DOHH2 (cell line): Measurements from ENCODE around the gene CBL.

ENCODE experiments used
- H3F3A ChIP-seq: fragments of 200-600 bp; sonication (generic), shearing (Covaris generic); 2 replicates; pipeline ENCODE4 v1.6.0; 2016; ENCODE audit warnings: antibody characterized with exemption, mild to moderate bottlenecking; ENCODE audit not compliant: control insufficient read depth, insufficient read depth
- H3K27ac ChIP-seq: fragments of 200-600 bp; sonication (generic); 2 replicates; pipeline ENCODE4 v1.5.1; 2014; ENCODE audit warnings: low read depth, mild to moderate bottlenecking, low read length, moderate library complexity
- H3K27me3 ChIP-seq: fragments of 200-600 bp; sonication (generic); 2 replicates; pipeline ENCODE4 v1.6.1; 2014; ENCODE audit warnings: mild to moderate bottlenecking, low read length, mixed read lengths; ENCODE audit not compliant: control insufficient read depth
- H3K36me3 ChIP-seq: fragments of 200-600 bp; sonication (generic); 2 replicates; pipeline ENCODE4 v1.6.1; 2014; ENCODE audit warnings: mild to moderate bottlenecking, low read length, moderate library complexity, mixed read lengths; ENCODE audit not compliant: control insufficient read depth
- H3K4me1 ChIP-seq: fragments of 200-600 bp; sonication (generic); 2 replicates; pipeline ENCODE4 v1.6.1; 2014; ENCODE audit warnings: mild to moderate bottlenecking, low read length, mixed read lengths; ENCODE audit not compliant: control insufficient read depth
- H3K4me2 ChIP-seq: fragments of 200-600 bp; sonication (generic); 2 replicates; pipeline ENCODE4 v1.6.0; 2014; ENCODE audit warnings: mild to moderate bottlenecking, low read length, moderate library complexity
- H3K4me3 ChIP-seq: fragments of 200-600 bp; sonication (generic); 2 replicates; pipeline ENCODE4 v1.5.1; 2014; ENCODE audit warnings: mild to moderate bottlenecking, low read length, mixed read lengths
- H3K79me2 ChIP-seq: fragments of 200-600 bp; sonication (generic); 2 replicates; pipeline ENCODE4 v1.6.1; 2014; ENCODE audit warnings: mild to moderate bottlenecking, low read length, mixed read lengths; ENCODE audit not compliant: control insufficient read depth
- H3K9me2 ChIP-seq: fragments of 200-600 bp; sonication (generic); replicated peaks from 2 replicates; pipeline ENCODE4 v1.6.1; 2014; ENCODE audit warnings: mild to moderate bottlenecking, low read length, mixed read lengths; ENCODE audit not compliant: control insufficient read depth
- H3K9me3 ChIP-seq: fragments of 200-600 bp; sonication (generic); 2 replicates; pipeline ENCODE4 v1.6.1; 2014; ENCODE audit warnings: antibody characterized with exemption, low read length, mixed read lengths; ENCODE audit not compliant: control insufficient read depth, insufficient read depth
- H4K20me1 ChIP-seq: fragments of 200-600 bp; sonication (generic); 2 replicates; pipeline ENCODE4 v1.6.0; 2014; ENCODE audit warnings: low read depth, mild to moderate bottlenecking, antibody characterized with exemption, low read length, moderate library complexity; ENCODE audit not compliant: control insufficient read depth, insufficient read depth
- EZH2phosphoT487 ChIP-seq: fragments of 200-600 bp; sonication (generic); IDR thresholded peaks from 2 replicates; pipeline ENCODE4 v1.6.1; 2017; ENCODE audit warnings: borderline replicate concordance, mild to moderate bottlenecking, antibody characterized with exemption, low read length, moderate library complexity, mixed read lengths
- TF ChIP-seq, protein P1 (sequence below): fragments of 200-600 bp; sonication (generic); IDR thresholded peaks from one replicate; pipeline ENCODE4 v1.5.1; 2014; ENCODE audit warnings: antibody characterized with exemption, mild to moderate bottlenecking, low read depth, low read length; ENCODE audit not compliant: poor library complexity, severe bottlenecking

Gene CBL

DNA sequence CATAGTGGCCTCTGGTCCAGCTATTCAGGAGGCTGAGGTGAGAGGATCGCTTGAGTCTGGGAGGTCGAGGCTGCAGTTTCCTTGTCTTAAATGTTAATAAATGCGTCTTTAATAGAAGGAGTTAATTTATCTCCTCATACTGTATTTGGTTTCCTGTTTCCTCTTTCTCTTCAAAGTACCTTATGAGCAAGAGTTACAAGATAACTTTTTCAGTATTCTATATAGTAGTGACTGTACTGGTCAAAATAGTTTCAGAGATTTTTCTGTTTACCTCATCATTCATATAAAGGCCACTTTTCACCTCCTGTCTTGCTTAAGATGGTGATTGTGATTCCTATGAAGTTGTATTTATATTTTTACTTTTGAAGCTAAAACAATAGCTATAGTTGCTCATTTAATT is 59.9 kb downstream of the CBL start:
- Histone ChIP-seq H3K9me2 (no peaks in the 10 kb centered on the region), H3K9me3 (no peaks in the 10 kb centered on the region), H3K36me3 (no peaks in the 10 kb centered on the region), H3K4me1 (peaks cover 51% of the 10 kb centered on the region), H3F3A (peaks cover 12% of the 10 kb centered on the region), H3K79me2 (peaks cover 75% of the 10 kb centered on the region), H3K4me3 (no peak overlapping the region), H4K20me1 (peaks cover 14% of the 10 kb centered on the region; the same call in 1 of the 2 replicates), H3K27ac (no peak overlapping the region), H3K27me3 (no peaks in the 10 kb centered on the region), H3K4me2 (no peak overlapping the region)
- TF ChIP-seq, protein P1, sequence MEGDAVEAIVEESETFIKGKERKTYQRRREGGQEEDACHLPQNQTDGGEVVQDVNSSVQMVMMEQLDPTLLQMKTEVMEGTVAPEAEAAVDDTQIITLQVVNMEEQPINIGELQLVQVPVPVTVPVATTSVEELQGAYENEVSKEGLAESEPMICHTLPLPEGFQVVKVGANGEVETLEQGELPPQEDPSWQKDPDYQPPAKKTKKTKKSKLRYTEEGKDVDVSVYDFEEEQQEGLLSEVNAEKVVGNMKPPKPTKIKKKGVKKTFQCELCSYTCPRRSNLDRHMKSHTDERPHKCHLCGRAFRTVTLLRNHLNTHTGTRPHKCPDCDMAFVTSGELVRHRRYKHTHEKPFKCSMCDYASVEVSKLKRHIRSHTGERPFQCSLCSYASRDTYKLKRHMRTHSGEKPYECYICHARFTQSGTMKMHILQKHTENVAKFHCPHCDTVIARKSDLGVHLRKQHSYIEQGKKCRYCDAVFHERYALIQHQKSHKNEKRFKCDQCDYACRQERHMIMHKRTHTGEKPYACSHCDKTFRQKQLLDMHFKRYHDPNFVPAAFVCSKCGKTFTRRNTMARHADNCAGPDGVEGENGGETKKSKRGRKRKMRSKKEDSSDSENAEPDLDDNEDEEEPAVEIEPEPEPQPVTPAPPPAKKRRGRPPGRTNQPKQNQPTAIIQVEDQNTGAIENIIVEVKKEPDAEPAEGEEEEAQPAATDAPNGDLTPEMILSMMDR: no peak
- TF ChIP-seq EZH2phosphoT487: no peak

DNA sequence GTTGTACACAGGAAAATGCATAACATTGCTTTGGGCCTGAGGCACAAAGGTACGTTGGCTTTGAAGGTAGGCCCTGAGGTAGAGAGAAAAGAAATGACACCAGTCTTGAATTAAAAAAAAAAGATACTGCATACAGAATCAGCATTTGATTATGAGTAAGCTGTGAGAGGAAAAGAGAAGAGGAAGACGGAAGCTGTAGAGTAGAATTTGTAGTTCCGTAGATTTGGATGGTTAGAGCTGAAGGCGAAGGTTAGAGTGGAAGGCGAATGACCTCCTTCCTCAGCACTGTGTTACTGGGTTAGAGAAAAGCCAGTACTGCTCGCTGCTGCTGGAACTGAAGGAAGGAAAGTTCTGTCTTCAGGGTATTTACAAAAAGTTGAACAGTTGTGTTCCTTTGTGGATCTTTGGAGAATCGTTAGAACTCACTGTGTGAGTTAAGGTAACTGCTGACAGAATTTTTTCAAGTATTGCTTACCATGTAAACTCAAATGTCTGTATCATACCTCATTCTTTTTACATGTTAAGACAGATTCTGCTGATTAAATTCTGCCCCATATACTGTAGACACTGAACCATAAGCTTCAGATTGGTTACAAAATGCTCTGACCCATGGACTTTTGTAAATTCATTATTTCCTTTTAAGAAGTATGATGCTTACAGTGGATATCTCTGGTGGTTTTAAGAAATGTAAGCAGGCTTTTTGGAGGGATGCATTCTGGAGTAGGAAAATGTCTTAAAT is 60.5 kb downstream of the CBL start:
- Histone ChIP-seq H3K9me3 (no peaks in the 10 kb centered on the region), H3K4me1 (peaks cover 45% of the 10 kb centered on the region), H3F3A (peaks cover 13% of the 10 kb centered on the region), H3K9me2 (no peaks in the 10 kb centered on the region), H4K20me1 (peaks cover 14% of the 10 kb centered on the region; the same call in 1 of the 2 replicates), H3K27me3 (no peaks in the 10 kb centered on the region), H3K4me3 (no peak overlapping the region), H3K79me2 (peaks cover 68% of the 10 kb centered on the region), H3K27ac (no peak overlapping the region), H3K36me3 (no peaks in the 10 kb centered on the region), H3K4me2 (no peak overlapping the region)
- TF ChIP-seq, protein P1: no peak
- TF ChIP-seq EZH2phosphoT487: no peak

DNA sequence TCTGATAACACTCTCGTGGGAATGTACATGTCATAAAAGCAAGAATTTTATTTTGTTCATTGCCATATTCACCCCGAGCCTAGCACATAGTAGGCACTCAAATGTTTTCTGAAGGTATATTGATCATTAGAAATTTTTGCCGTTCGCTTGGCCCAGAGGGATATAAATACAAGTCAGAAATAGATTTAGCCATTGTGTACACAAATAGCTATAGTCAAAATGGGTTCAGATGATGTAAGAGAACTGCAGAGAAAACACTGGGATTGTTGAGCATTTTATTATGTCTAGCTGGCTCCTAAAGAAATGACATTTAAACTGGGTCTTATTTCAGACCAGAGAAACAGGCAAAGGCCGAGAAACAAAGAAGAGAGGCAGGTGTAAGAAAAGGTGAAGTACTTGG is 61.5 kb downstream of the CBL start:
- peaks cover 14% of the 10 kb centered on the region; the same call in 1 of the 2 replicates for H4K20me1 ChIP-seq
- no peak for TF ChIP-seq EZH2phosphoT487
- TF ChIP-seq, protein P1: no peak
- H3K4me3 ChIP-seq: no peak overlapping the region
- H3K36me3 ChIP-seq: peaks cover 8% of the 10 kb centered on the region
- H3K4me1 ChIP-seq: peaks cover 36% of the 10 kb centered on the region
- no peaks in the 10 kb centered on the region for H3K9me3 ChIP-seq
- H3K27me3 ChIP-seq: no peaks in the 10 kb centered on the region
- H3K27ac ChIP-seq: no peak overlapping the region
- H3K9me2 ChIP-seq: no peaks in the 10 kb centered on the region
- H3K79me2 ChIP-seq: peaks cover 59% of the 10 kb centered on the region
- peaks cover 13% of the 10 kb centered on the region for H3F3A ChIP-seq
- no peak overlapping the region for H3K4me2 ChIP-seq
